NCI-H82 treated with DMSO at 0.1 percent for 48 hours (cell line): ENCODE data around the gene COL6A3.
"Not testable (repeated sequence)": the region's sequence is repeated elsewhere in the genome, so short reads cannot be mapped to it uniquely, and the experiment has no call there.

Experiments used
- DNase-seq: peaks from one replicate; lab custom pipeline; 2025; ENCODE audit not compliant: unreplicated experiment; lab: John Stamatoyannopoulos, UW

COL6A3 gene

DNA sequence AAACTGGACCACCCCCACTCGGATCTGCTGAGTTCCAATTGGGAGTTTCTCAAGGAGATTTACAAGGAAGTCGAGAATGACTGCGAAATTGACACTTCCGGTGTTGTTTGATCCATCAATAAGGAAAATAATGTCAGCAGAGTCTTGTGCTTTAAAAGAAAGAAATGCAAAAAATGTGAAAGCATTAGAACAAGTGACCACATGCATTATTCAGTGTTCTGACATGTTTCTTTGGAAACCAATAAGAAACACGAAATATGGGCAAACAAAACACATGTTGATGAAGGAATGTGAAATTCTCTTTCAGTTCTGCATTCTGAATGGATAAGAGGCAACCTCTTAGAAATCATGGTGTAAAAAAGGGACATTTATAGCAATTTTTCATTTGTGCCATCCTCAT is 25.9 kb downstream of the COL6A3 start:
- no peak for DNase-seq

GRCh38 chr2:237384672-237385020 is 29.3 kb downstream of the COL6A3 start:
- no peak for DNase-seq

DNA sequence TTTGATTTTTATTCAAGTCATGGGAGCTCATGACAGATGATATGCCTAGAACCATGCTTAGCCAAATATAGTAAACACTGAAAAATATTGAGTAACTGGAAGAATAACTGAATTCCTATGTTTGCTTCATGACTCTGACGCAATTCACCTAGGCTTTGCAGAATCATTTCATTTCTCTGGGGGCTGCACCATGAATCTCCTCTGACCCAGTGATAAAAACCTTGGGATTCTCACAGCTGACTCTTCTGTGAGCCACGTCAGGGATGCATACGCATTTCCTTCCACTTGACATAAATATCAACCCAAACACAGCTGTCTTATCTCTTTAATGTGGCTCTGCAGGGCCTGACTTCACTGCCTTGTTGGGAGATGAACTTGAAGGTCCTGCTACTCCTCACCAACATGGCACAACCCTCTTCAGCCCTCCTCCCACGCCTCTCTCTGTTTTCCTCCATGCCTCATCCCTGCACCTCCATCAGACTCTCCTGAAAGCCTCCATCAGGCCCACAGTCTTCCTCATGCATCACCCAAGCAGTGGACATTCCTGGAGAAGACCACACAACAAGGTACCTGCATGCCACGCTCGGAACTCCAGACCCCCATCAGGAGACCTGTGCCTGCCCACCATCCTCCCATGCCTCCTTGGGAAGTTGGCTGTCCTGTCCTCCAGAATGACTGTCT is 29.8 kb downstream of the COL6A3 start:
- DNase-seq: no peak

DNA sequence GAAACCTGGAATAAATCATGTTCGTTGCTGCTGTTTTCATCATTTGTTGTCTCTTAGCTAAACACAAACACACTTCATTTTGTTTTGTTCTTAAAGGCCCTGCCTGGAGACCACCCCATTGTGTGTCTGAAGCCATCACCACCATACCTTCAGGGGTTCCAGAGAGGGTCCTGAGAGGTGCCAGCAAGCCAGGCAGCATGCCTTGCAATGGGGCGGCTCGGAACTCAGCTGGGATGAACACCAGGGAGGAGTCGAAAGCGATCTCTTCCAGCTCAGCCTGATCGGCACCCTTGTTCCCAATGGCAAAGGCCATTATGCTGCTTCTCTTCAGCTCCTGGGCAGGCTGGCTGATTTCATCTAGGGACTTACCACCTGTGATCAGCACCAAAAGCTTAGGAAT is 33.2 kb downstream of the COL6A3 start:
- DNase-seq: no peak

GRCh38 chr2:237379636-237380035 is 34.3 kb downstream of the COL6A3 start:
- DNase-seq: no peak

DNA sequence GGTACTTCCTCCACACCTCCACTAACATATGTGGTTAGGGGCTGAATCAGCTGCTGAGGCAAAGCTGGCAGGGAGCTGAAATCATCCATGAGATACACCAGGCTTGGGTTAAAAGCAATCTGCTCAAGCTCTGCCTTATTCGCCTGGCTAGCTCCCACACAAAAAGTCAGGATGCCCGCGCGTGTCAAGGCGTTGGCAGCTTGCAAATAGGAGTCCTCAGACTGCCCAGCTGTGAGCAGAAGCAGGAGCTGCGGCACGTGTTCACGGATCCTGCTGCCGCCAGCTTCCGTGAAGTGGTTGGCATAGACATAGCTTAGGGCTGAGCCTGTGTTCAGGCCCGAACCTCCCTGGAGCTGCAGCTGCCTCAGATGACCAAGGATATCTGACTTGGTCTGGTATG is 35.3 kb downstream of the COL6A3 start:
- DNase-seq: no peak

GRCh38 chr2:237374284-237375060 is 39.5 kb downstream of the COL6A3 start:
- no peak for DNase-seq

GRCh38 chr2:237371856-237372255 is 42.1 kb downstream of the COL6A3 start:
- no peak for DNase-seq

GRCh38 chr2:237365671-237366070 is 48.3 kb downstream of the COL6A3 start:
- DNase-seq: no peak

- DNase-seq: no peak
These were observed 49.3 kb downstream of the COL6A3 start for GRCh38 chr2:237364655-237365054.

DNA sequence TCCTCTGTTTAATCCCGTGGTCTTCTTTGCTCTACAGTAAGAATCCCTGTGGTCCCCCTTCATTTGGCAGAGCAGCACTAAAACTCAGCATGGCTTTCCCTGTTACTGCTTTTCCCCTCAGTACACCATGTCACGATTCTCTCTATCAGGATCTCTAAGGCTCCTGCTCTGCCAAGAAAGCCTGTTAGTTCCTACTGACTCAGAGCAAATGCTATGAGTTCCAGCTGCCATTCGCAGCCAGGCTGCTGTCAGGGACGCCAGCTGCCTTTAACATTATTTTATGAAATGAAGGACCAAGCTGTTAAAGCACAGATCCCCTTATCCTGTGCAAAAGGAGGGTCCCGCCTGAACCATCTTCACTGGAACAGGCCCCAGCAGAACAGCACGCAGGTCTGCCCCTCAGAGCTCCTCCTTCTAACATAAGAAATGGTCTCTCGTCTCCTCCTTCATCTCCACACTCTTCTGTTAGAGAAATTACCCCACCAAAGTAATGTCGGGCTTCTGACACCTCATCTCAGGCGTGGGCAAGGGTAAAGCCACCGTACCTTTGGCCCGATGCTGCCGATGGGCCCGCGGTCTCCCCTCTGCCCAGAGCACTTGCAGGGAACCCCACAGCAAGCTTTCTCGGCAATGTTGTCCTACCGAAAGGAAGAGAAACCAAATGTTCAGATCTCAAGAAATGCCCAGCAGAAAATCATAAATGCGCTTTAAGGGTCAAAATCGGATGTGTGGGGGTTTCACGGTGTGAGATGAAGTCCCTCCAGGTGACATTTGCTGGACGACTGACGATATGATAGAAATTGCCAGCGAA is 52.6 kb downstream of the COL6A3 start:
- DNase-seq: no peak

GRCh38 chr2:237359894-237360780 is 53.8 kb downstream of the COL6A3 start:
- DNase-seq: no peak

DNA sequence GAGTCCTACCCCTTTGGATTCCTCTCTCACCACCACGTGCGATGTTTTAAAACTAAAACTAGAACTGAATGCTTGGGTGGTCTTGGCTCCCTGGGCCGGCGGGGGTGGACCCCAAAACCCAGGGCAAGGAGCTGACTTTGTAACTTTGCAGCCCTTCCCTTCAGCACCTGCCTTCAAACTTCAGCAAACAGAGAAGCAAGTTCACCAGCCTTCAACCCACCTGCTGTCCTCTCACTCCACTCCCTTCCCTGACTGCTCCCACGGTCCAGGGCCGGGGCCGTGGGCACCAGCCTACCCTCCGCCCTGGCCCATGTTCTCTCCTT is 54.5 kb downstream of the COL6A3 start:
- DNase-seq: no peak

GRCh38 chr2:237358721-237359517 is 55.0 kb downstream of the COL6A3 start:
- no peak for DNase-seq

- no peak for DNase-seq
These were observed 58.3 kb downstream of the COL6A3 start for GRCh38 chr2:237355701-237356100.

GRCh38 chr2:237354892-237355291 is 59.1 kb downstream of the COL6A3 start:
- no peak for DNase-seq

DNA sequence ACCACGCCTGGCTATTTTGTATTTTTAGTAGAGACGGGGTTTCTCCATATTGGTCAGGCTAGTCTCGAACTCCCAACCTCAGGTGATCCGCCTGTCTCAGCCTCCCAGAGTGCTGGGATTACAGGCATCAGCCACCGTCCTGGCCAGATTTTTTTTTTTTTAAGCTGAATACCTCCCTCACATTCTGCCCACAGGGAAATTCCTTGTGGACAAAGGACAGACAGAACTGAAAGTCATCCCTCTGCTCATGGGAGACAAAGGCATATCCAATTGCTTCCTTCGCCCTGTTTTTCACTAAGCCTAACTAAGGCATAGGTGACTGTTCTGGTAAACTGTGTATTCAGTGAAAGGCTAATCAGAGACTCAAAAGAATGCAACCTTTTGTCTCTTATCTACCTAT is 59.8 kb downstream of the COL6A3 start:
- DNase-seq: not testable (repeated sequence)

DNA sequence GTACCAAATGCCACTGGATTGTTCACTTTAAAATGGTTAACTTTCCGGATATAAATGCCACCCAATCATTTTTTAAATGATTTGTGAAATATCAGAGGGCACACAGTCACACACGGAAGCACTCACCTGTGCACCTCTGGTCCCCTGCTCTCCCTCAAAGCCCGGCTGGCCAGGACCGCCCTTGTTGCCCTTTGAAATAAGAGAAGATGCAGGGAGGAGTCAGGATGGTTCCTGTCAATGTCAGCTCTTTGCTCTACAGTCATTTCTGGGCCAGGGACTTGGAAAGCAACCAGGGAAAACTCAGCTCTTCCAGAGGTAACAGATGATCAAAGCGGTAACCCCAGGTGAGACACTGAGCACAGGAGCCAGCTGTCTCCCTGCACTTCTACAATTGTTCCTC is 60.7 kb downstream of the COL6A3 start:
- DNase-seq: no peak

GRCh38 chr2:237352279-237352845 is 61.6 kb downstream of the COL6A3 start:
- no peak for DNase-seq

GRCh38 chr2:237351796-237352195 is 62.2 kb downstream of the COL6A3 start:
- no peak for DNase-seq
